DOHH2 (cell line): ENCODE results near the gene GPRC5A.

Experiments
- H3F3A ChIP-seq: fragments of 200-600 bp; sonication (generic), shearing (Covaris generic); 2 replicates; pipeline ENCODE4 v1.6.0; 2016; ENCODE audit warnings: antibody characterized with exemption, mild to moderate bottlenecking; ENCODE audit not compliant: control insufficient read depth, insufficient read depth
- H3K27ac ChIP-seq: fragments of 200-600 bp; sonication (generic); 2 replicates; pipeline ENCODE4 v1.5.1; 2014; ENCODE audit warnings: low read depth, mild to moderate bottlenecking, low read length, moderate library complexity
- H3K27me3 ChIP-seq: fragments of 200-600 bp; sonication (generic); 2 replicates; pipeline ENCODE4 v1.6.1; 2014; ENCODE audit warnings: mild to moderate bottlenecking, low read length, mixed read lengths; ENCODE audit not compliant: control insufficient read depth
- H3K36me3 ChIP-seq: fragments of 200-600 bp; sonication (generic); 2 replicates; pipeline ENCODE4 v1.6.1; 2014; ENCODE audit warnings: mild to moderate bottlenecking, low read length, moderate library complexity, mixed read lengths; ENCODE audit not compliant: control insufficient read depth
- H3K4me1 ChIP-seq: fragments of 200-600 bp; sonication (generic); 2 replicates; pipeline ENCODE4 v1.6.1; 2014; ENCODE audit warnings: mild to moderate bottlenecking, low read length, mixed read lengths; ENCODE audit not compliant: control insufficient read depth
- H3K4me2 ChIP-seq: fragments of 200-600 bp; sonication (generic); 2 replicates; pipeline ENCODE4 v1.6.0; 2014; ENCODE audit warnings: mild to moderate bottlenecking, low read length, moderate library complexity
- H3K4me3 ChIP-seq: fragments of 200-600 bp; sonication (generic); 2 replicates; pipeline ENCODE4 v1.5.1; 2014; ENCODE audit warnings: mild to moderate bottlenecking, low read length, mixed read lengths
- H3K79me2 ChIP-seq: fragments of 200-600 bp; sonication (generic); 2 replicates; pipeline ENCODE4 v1.6.1; 2014; ENCODE audit warnings: mild to moderate bottlenecking, low read length, mixed read lengths; ENCODE audit not compliant: control insufficient read depth
- H3K9me2 ChIP-seq: fragments of 200-600 bp; sonication (generic); replicated peaks from 2 replicates; pipeline ENCODE4 v1.6.1; 2014; ENCODE audit warnings: mild to moderate bottlenecking, low read length, mixed read lengths; ENCODE audit not compliant: control insufficient read depth
- H3K9me3 ChIP-seq: fragments of 200-600 bp; sonication (generic); 2 replicates; pipeline ENCODE4 v1.6.1; 2014; ENCODE audit warnings: antibody characterized with exemption, low read length, mixed read lengths; ENCODE audit not compliant: control insufficient read depth, insufficient read depth
- H4K20me1 ChIP-seq: fragments of 200-600 bp; sonication (generic); 2 replicates; pipeline ENCODE4 v1.6.0; 2014; ENCODE audit warnings: low read depth, mild to moderate bottlenecking, antibody characterized with exemption, low read length, moderate library complexity; ENCODE audit not compliant: control insufficient read depth, insufficient read depth
- EZH2phosphoT487 ChIP-seq: fragments of 200-600 bp; sonication (generic); IDR thresholded peaks from 2 replicates; pipeline ENCODE4 v1.6.1; 2017; ENCODE audit warnings: borderline replicate concordance, mild to moderate bottlenecking, antibody characterized with exemption, low read length, moderate library complexity, mixed read lengths
- TF ChIP-seq, protein P1 (sequence below): fragments of 200-600 bp; sonication (generic); IDR thresholded peaks from one replicate; pipeline ENCODE4 v1.5.1; 2014; ENCODE audit warnings: antibody characterized with exemption, mild to moderate bottlenecking, low read depth, low read length; ENCODE audit not compliant: poor library complexity, severe bottlenecking

Gene GPRC5A

DNA sequence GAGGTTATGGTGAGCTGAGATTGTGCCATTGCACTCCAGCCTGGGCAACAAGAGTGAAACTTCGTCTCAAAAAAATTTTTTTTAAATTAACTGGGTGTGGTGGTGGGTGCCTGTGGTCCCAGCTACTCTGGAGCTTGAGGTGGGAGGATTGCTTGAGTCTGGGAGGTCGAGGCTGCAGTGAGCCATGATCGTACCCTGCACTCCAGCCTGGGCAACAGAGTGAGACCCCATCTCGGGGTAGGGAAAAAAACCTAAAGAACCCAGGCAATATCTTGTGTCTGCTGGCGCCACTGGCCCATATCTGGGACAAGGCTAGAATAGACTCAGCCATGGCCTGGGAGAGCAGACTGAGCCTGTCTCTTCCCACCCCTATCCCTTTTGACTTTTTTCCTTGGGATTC, 9.1 kb upstream of the GPRC5A start:
- no peaks in the 10 kb centered on the region for H4K20me1 ChIP-seq
- H3F3A ChIP-seq: no peaks in the 10 kb centered on the region
- no peaks in the 10 kb centered on the region for H3K79me2 ChIP-seq
- H3K27ac ChIP-seq: no peak overlapping the region
- no peaks in the 10 kb centered on the region for H3K9me3 ChIP-seq
- no peak overlapping the region for H3K4me3 ChIP-seq
- no peaks in the 10 kb centered on the region for H3K27me3 ChIP-seq
- no peak overlapping the region for H3K4me2 ChIP-seq
- H3K9me2 ChIP-seq: no peaks in the 10 kb centered on the region
- H3K4me1 ChIP-seq: no peaks in the 10 kb centered on the region
- no peaks in the 10 kb centered on the region for H3K36me3 ChIP-seq
- TF ChIP-seq, protein P1, sequence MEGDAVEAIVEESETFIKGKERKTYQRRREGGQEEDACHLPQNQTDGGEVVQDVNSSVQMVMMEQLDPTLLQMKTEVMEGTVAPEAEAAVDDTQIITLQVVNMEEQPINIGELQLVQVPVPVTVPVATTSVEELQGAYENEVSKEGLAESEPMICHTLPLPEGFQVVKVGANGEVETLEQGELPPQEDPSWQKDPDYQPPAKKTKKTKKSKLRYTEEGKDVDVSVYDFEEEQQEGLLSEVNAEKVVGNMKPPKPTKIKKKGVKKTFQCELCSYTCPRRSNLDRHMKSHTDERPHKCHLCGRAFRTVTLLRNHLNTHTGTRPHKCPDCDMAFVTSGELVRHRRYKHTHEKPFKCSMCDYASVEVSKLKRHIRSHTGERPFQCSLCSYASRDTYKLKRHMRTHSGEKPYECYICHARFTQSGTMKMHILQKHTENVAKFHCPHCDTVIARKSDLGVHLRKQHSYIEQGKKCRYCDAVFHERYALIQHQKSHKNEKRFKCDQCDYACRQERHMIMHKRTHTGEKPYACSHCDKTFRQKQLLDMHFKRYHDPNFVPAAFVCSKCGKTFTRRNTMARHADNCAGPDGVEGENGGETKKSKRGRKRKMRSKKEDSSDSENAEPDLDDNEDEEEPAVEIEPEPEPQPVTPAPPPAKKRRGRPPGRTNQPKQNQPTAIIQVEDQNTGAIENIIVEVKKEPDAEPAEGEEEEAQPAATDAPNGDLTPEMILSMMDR: no peak
- TF ChIP-seq EZH2phosphoT487: no peak

DNA sequence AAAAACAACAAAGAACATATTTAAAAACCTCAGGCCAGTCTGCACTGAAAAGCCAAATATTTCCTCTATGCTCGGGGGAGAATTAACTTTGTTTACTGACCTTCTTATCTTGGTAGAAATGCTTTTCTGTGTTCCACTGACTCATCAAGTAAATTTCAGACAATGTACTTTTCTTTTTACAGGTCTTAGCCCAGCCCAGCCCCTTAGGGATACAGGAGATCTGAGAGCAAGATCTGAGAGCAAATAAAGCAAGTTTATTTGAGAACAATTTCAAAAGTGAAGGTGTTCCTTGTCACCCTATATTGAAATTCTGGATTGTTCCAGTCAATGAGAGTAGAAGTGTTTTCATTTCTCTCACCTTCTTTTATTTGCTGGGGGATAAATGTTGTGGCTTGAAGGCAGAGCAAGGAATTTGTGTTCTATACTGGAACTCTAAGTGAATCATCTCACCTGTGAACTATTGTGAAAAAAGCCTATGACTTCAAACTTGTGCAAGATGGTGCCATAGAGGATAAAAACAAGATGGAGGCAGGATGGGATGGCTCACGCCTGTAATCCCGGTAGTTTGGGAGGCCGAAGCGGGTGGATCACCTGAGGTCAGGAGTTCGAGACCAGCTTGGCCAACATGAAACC, 7.9 kb upstream of the GPRC5A start:
- no peaks in the 10 kb centered on the region for H3K4me1 ChIP-seq
- H3K4me2 ChIP-seq: no peak overlapping the region
- TF ChIP-seq, protein P1: no peak
- no peak for TF ChIP-seq EZH2phosphoT487

DNA sequence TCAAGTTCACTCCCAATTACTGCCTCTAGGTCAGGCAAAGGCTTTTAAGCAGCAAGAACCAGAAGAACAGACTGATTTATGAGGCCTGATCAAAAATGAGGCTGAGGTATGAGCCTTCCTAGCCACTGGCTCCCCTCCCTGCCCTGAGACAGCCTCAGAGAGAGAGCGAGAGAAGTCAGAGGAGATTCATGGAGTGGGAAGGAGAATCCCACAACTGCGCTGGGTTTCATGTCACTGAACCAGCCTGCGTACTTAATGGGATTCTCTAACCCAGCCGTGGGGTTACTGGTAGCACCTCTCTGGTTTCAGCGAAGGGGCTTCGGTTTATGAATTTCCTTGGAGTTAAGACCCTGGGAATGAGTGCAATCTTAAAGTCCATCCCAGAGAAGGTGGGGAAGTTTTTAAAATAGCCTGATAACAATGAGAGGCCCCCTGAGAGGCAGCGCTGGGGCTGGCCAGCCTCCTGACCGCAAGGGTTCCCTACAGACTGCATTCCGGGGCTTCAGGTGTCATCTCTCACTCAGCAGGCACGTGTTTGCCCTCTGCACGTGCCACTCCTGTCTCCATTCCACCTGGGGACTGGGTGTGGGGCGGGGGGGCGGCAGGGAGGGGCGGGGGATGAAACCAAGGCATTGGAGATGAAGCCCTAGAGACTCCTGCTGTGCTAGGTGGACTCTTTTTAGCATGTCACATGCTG, 6.1 kb upstream of the GPRC5A start:
- Histone ChIP-seq H3K9me3 (no peaks in the 10 kb centered on the region), H3K36me3 (no peaks in the 10 kb centered on the region), H3K4me1 (no peaks in the 10 kb centered on the region), H3K27me3 (peaks cover 23% of the 10 kb centered on the region), H4K20me1 (no peaks in the 10 kb centered on the region), H3K4me3 (no peak overlapping the region), H3K79me2 (no peaks in the 10 kb centered on the region), H3F3A (no peaks in the 10 kb centered on the region), H3K27ac (no peak overlapping the region), H3K4me2 (no peak overlapping the region), H3K9me2 (no peaks in the 10 kb centered on the region)
- TF ChIP-seq, protein P1: no peak
- TF ChIP-seq EZH2phosphoT487: no peak

More for the DNA sequence above, 7.9 kb upstream of the GPRC5A start:
- H3K27ac ChIP-seq: no peak overlapping the region
- H3K9me3 ChIP-seq: no peaks in the 10 kb centered on the region
- peaks cover 6% of the 10 kb centered on the region for H3K27me3 ChIP-seq
- H3K79me2 ChIP-seq: no peaks in the 10 kb centered on the region
- no peaks in the 10 kb centered on the region for H4K20me1 ChIP-seq
- no peaks in the 10 kb centered on the region for H3K9me2 ChIP-seq
- no peaks in the 10 kb centered on the region for H3F3A ChIP-seq
- no peak overlapping the region for H3K4me3 ChIP-seq
- no peaks in the 10 kb centered on the region for H3K36me3 ChIP-seq
